ENCODE measurements around the gene TCL1B. TPM values are rescaled to one million over a fixed set of nuclear protein-coding genes. Genes with fewer than 3 reads are reported as not detected.

Gene TCL1B
- total and polyA plus RNA-seq, 3 experiments from 2014 or later: not detected

DNA sequence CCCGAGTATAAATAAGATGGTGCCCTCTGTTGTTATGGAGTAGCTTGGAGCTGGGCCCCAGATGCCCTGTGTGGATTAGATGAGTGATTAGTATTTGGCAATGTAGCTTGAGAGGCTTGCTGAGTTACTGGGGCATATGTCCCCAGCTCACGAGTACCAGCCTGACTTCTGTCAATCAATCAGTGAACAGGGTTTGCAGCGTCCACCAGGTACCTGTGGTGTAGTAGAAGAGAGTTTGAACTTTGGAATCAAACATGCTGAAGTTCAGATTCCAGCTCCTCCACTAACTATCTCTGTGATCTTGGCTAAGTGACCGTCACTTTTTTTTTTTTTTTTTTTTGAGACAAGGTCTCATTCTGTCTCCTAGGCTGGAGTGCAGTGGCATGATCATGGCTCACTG lies 11.6 kb upstream of the TCL1B start:
- no peak overlapping the region for H3K27ac Mint-ChIP-seq
- H3K9me3 Mint-ChIP-seq: peaks cover 0 to 2% (median 0%) of the 10 kb centered on the region in 5 donors
- no peaks in the 10 kb centered on the region for H3K36me3 Mint-ChIP-seq
- POLR2A ChIA-PET: no interaction called here
- H3K4me3 Mint-ChIP-seq: no peak overlapping the region
- DNase-seq: no peak
- peaks cover 8 to 71% of the 10 kb centered on the region in 2 donors for H3K27me3 Mint-ChIP-seq
- H3K27ac ChIP-seq (ENCODE audit: low read depth, low read length): no peak overlapping the region
- H3K36me3 ChIP-seq (ENCODE audit: insufficient read depth, low read length): no peaks in the 10 kb centered on the region
- H3K27me3 ChIP-seq (ENCODE audit: insufficient read depth, low read length, poor library complexity, severe bottlenecking): peaks cover 5% of the 10 kb centered on the region
- no peaks in the 10 kb centered on the region for H3K4me1 ChIP-seq (ENCODE audit: insufficient read depth, low read length)
- no peaks in the 10 kb centered on the region for H3K9me3 ChIP-seq (ENCODE audit: low read length)
- CTCF ChIA-PET: no interaction called here
- no peaks in the 10 kb centered on the region for H3K4me1 Mint-ChIP-seq
- H3K4me3 ChIP-seq (ENCODE audit: low read length): no peak overlapping the region

DNA sequence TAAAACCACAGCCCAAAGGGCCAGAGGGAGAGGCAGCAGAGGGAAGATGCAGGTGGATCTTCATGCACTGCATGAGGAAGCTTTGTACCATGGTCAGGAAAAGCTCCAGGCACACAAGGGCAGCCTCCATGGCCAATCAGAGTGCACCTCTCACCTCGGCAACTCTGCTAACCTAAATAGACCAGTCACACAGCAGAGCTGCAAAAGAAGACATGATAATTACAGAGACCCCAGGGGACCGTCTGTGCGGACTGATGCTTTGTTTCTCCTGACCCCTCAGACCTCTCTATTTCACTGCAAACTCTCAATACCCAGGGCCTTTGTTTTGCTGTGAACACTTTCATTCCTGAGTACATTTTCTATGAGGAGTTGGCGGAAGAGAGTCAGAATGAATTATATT lies 10.7 kb upstream of the TCL1B start:
- H3K27ac Mint-ChIP-seq: no peak overlapping the region
- H3K9me3 Mint-ChIP-seq: peaks cover 0 to 2% (median 0%) of the 10 kb centered on the region in 5 donors
- Histone ChIP-seq H3K27ac (ENCODE audit: low read depth, low read length) (no peak overlapping the region), H3K4me3 (ENCODE audit: low read length) (no peak overlapping the region), H3K27me3 (ENCODE audit: insufficient read depth, low read length, poor library complexity, severe bottlenecking) (peaks cover 5% of the 10 kb centered on the region), H3K9me3 (ENCODE audit: low read length) (no peaks in the 10 kb centered on the region), H3K36me3 (ENCODE audit: insufficient read depth, low read length) (no peaks in the 10 kb centered on the region), H3K4me1 (ENCODE audit: insufficient read depth, low read length) (no peaks in the 10 kb centered on the region)
- H3K4me1 Mint-ChIP-seq: no peaks in the 10 kb centered on the region
- POLR2A ChIA-PET: no interaction called here
- no peak for DNase-seq
- H3K4me3 Mint-ChIP-seq: no peak overlapping the region
- peaks cover 7 to 68% of the 10 kb centered on the region in 2 donors for H3K27me3 Mint-ChIP-seq
- CTCF ChIA-PET: no interaction called here
- H3K36me3 Mint-ChIP-seq: no peaks in the 10 kb centered on the region

DNA sequence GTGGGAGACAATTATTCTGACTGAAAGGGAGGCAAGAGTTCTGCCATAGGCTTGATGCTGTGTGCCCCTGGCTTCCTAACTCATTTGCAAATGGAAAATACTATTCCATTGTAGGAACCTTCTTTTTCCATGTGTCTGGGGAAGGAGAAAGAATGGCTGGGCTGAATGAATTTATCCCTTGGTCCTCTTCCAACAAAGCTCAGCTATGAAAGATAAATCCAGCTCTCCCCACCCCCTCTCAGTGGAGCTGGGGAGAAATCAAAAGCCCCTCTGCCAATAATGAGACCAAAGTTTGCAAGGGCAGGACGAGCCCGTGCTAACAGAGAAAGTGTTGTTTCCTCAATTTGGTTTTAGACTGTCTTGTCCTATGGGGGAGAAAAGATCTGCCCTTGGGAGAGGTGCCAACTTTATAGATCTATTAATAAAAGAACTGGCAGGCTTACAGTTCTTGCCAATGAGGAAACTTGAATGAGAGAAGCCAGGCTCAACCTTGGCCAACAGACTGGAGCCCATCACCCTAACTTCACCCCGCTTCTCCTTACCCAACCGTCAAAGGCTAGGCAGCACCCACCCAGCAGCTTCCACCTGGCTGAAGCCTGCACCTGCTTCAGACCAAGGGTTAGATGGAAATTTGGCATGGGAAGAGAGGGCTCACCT lies 8.9 kb upstream of the TCL1B start:
- Mint-ChIP-seq H3K27ac (no peak overlapping the region), H3K4me3 (no peak overlapping the region), H3K27me3 (peaks cover 7 to 58% of the 10 kb centered on the region in 2 donors), H3K9me3 (peaks cover 0 to 2% (median 0%) of the 10 kb centered on the region in 5 donors), H3K36me3 (no peaks in the 10 kb centered on the region), H3K4me1 (no peaks in the 10 kb centered on the region)
- H3K9me3 ChIP-seq (ENCODE audit: low read length): no peaks in the 10 kb centered on the region
- H3K27ac ChIP-seq (ENCODE audit: low read depth, low read length): no peak overlapping the region
- no peaks in the 10 kb centered on the region for H3K4me1 ChIP-seq (ENCODE audit: insufficient read depth, low read length)
- H3K36me3 ChIP-seq (ENCODE audit: insufficient read depth, low read length): no peaks in the 10 kb centered on the region
- POLR2A ChIA-PET: no interaction called here
- no peak for DNase-seq
- H3K4me3 ChIP-seq (ENCODE audit: low read length): no peak overlapping the region
- H3K27me3 ChIP-seq (ENCODE audit: insufficient read depth, low read length, poor library complexity, severe bottlenecking): peaks cover 5% of the 10 kb centered on the region
- CTCF ChIA-PET: no interaction called here

DNA sequence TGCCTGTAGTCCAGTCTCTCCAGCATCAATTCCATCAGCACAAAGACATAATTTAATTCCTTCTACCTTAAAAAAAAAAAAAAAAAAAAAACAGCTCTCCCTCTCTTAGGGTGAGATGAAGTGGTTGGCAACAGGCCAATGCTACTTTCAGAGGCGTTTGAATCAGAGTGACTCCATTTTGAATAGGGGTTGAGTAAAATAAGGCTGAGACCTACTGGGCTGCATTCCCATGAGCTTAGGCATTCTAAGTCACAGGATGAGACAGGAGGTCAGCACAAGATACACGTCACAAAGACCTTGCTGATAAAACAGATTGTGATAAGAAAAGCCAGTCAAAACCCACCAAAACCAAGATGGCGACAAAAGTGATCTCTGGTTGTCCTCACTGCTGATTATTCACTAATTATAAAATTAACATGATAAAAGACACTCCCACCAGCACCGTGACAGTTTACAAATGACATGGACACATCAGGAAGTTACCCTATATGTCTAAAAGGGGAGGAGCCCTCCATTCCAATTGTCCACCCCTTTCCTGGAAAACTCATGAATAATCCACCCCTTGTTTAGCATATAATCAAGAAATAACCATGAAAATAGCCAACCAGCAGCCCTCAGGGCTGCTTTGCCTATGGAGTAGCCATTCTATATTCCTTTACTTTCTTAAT lies 6.9 kb upstream of the TCL1B start:
- DNase-seq: no peak
- Mint-ChIP-seq H3K27me3 (peaks cover 5 to 43% of the 10 kb centered on the region in 2 donors), H3K4me1 (no peaks in the 10 kb centered on the region), H3K9me3 (peaks cover 0 to 2% (median 0%) of the 10 kb centered on the region in 5 donors), H3K4me3 (no peak overlapping the region), H3K36me3 (no peaks in the 10 kb centered on the region), H3K27ac (no peak overlapping the region)
- H3K4me1 ChIP-seq (ENCODE audit: insufficient read depth, low read length): no peaks in the 10 kb centered on the region
- H3K4me3 ChIP-seq (ENCODE audit: low read length): no peak overlapping the region
- H3K27ac ChIP-seq (ENCODE audit: low read depth, low read length): no peak overlapping the region
- CTCF ChIA-PET: no interaction called here
- peaks cover 1% of the 10 kb centered on the region for H3K27me3 ChIP-seq (ENCODE audit: insufficient read depth, low read length, poor library complexity, severe bottlenecking)
- no peaks in the 10 kb centered on the region for H3K36me3 ChIP-seq (ENCODE audit: insufficient read depth, low read length)
- H3K9me3 ChIP-seq (ENCODE audit: low read length): no peaks in the 10 kb centered on the region
- POLR2A ChIA-PET: no interaction called here

DNA sequence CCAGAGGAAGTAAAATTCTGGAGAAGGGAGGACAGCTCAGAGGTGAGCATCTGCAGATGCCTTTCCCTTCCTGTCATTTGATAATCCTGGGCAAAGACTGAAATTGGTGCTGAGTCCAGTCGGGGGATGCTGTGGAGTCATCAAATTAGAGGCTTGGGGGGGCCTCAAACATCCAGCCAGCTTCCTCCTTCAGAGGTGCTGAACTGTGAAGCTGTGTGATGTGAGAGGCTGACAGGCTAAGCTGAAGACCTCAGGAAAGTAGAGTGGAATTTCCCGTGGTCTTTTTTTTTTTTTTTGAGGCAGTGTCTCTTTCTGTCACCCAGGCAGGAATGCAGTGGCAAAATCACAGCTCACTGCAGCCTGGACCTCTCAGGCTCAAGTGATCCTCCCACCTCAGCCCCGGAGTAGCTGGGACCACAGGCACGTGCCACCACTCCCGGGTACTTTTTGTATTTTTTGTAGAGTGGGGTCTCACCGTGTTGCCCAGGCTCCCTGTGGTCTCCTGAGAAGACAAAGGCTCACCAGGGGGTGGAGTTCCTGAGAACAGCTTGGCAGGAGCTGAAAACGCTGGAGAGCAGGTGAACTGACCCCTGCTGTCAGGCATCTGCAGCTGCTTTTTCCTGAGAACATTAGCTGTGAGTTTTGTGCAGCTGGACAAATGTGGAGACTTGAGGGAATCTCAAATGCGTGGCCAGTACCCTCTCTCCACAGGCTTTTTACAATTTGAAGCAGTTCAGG lies 6.1 kb upstream of the TCL1B start:
- Histone ChIP-seq H3K27me3 (ENCODE audit: insufficient read depth, low read length, poor library complexity, severe bottlenecking) (no peaks in the 10 kb centered on the region), H3K27ac (ENCODE audit: low read depth, low read length) (no peak overlapping the region), H3K36me3 (ENCODE audit: insufficient read depth, low read length) (no peaks in the 10 kb centered on the region), H3K9me3 (ENCODE audit: low read length) (no peaks in the 10 kb centered on the region), H3K4me3 (ENCODE audit: low read length) (no peak overlapping the region), H3K4me1 (ENCODE audit: insufficient read depth, low read length) (no peaks in the 10 kb centered on the region)
- POLR2A ChIA-PET: no interaction called here
- no peak for DNase-seq
- CTCF ChIA-PET: no interaction called here
- no peaks in the 10 kb centered on the region for H3K4me1 Mint-ChIP-seq
- peaks cover 0 to 2% (median 0%) of the 10 kb centered on the region in 5 donors for H3K9me3 Mint-ChIP-seq
- no peak overlapping the region for H3K27ac Mint-ChIP-seq
- H3K27me3 Mint-ChIP-seq: peaks cover 2 to 40% of the 10 kb centered on the region in 2 donors
- no peaks in the 10 kb centered on the region for H3K36me3 Mint-ChIP-seq
- H3K4me3 Mint-ChIP-seq: no peak overlapping the region

DNA sequence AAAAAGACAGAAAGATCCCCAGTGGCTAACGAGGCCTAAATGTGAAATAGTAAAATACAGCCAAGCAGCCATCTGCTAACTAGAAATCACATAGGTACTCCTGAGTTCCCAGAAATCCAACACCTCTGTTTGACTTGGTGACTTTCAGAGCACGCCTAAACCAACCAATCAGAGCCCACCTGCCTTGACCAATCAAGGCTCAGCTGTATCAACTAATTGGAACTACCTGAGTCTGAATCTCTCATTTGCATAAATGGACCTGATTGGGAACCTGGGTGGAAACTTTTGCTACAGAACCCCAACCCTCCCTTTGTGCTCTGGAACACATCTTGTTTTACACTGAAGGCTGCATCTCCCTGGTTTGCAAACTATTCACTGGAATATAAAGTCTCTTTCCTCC lies 5.1 kb upstream of the TCL1B start:
- H3K4me1 ChIP-seq (ENCODE audit: insufficient read depth, low read length): no peaks in the 10 kb centered on the region
- no peaks in the 10 kb centered on the region for H3K36me3 Mint-ChIP-seq
- no peaks in the 10 kb centered on the region for H3K9me3 ChIP-seq (ENCODE audit: low read length)
- H3K9me3 Mint-ChIP-seq: peaks cover 0 to 2% (median 0%) of the 10 kb centered on the region in 5 donors
- H3K4me3 ChIP-seq (ENCODE audit: low read length): no peak overlapping the region
- H3K4me1 Mint-ChIP-seq: no peaks in the 10 kb centered on the region
- H3K27me3 ChIP-seq (ENCODE audit: insufficient read depth, low read length, poor library complexity, severe bottlenecking): no peaks in the 10 kb centered on the region
- no peak overlapping the region for H3K27ac ChIP-seq (ENCODE audit: low read depth, low read length)
- no peak overlapping the region for H3K4me3 Mint-ChIP-seq
- POLR2A ChIA-PET: no interaction called here
- no peaks in the 10 kb centered on the region for H3K36me3 ChIP-seq (ENCODE audit: insufficient read depth, low read length)
- CTCF ChIA-PET: no interaction called here
- DNase-seq: no peak
- peaks cover 6 to 35% of the 10 kb centered on the region in 2 donors for H3K27me3 Mint-ChIP-seq
- H3K27ac Mint-ChIP-seq: no peak overlapping the region

DNA sequence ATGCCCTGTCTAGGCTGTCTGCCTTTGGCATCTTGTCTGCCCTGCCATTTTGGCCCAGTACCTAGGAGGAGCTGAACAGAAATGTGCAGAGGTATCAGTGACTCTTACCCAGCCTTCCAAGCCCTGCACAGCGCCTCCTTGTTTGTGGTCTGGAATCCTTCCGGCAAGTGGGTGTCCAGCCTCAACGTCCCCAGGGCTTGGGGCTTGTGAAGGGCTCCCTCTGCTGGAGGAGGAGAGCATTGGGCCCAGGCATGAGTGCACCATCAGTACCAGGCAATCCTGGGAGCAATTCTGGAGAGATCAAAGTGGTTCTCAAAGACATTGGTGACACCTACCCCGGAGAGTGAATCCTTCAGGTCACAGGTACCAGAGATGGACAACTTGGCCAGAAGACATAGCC lies 2.4 kb upstream of the TCL1B start:
- Histone ChIP-seq H3K9me3 (ENCODE audit: low read length) (no peaks in the 10 kb centered on the region), H3K27ac (ENCODE audit: low read depth, low read length) (no peak overlapping the region), H3K36me3 (ENCODE audit: insufficient read depth, low read length) (no peaks in the 10 kb centered on the region), H3K4me3 (ENCODE audit: low read length) (no peak overlapping the region), H3K4me1 (ENCODE audit: insufficient read depth, low read length) (no peaks in the 10 kb centered on the region), H3K27me3 (ENCODE audit: insufficient read depth, low read length, poor library complexity, severe bottlenecking) (no peaks in the 10 kb centered on the region)
- Mint-ChIP-seq H3K27ac (no peak overlapping the region), H3K4me1 (no peaks in the 10 kb centered on the region), H3K4me3 (no peak overlapping the region), H3K27me3 (peaks cover 6 to 30% of the 10 kb centered on the region in 2 donors), H3K36me3 (no peaks in the 10 kb centered on the region), H3K9me3 (no peaks in the 10 kb centered on the region)
- DNase-seq: peak in 3 of 5 donors; percentile 3 to 16 (median 4)
- CTCF ChIA-PET: interaction anchor here (0.7 kb wide), 1 partner anchor 239 kb away, joined by 3 read pairs; no protein-coding TSS in a partner anchor
- POLR2A ChIA-PET: no interaction called here

DNA sequence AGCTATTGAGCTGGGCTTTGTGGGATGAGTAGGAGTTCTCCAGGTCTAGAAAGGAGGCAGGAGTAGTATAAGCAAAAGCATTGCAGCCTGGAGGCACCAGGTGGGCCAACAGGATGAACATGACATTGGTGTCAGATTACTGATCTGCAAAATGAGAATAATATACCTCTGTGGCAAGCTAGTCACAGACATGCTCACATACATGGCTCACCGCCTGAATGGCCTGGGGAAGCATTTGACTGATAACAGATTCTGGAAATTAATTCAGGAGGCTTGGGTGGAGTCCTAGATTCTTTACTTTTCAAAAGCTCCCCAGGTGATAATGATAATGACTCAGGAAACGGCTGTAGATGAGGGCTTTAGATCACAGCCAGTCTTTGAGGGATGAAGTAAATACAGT lies 709 bp downstream of the TCL1B start:
- ChIA-PET POLR2A (no interaction called here), CTCF (no interaction called here)
- H3K36me3 Mint-ChIP-seq: no peaks in the 10 kb centered on the region
- H3K27me3 Mint-ChIP-seq: peaks cover 7 to 30% of the 10 kb centered on the region in 2 donors
- Histone ChIP-seq H3K27me3 (ENCODE audit: insufficient read depth, low read length, poor library complexity, severe bottlenecking) (no peaks in the 10 kb centered on the region), H3K4me3 (ENCODE audit: low read length) (no peak overlapping the region), H3K9me3 (ENCODE audit: low read length) (no peaks in the 10 kb centered on the region), H3K4me1 (ENCODE audit: insufficient read depth, low read length) (no peaks in the 10 kb centered on the region), H3K36me3 (ENCODE audit: insufficient read depth, low read length) (no peaks in the 10 kb centered on the region), H3K27ac (ENCODE audit: low read depth, low read length) (no peak overlapping the region)
- no peak overlapping the region for H3K4me3 Mint-ChIP-seq
- H3K4me1 Mint-ChIP-seq: no peaks in the 10 kb centered on the region
- peak overlapping the region in 1 of 8 donors; percentile 25 for H3K27ac Mint-ChIP-seq
- H3K9me3 Mint-ChIP-seq: no peaks in the 10 kb centered on the region
- DNase-seq: no peak

All from CD8-positive, alpha-beta memory T cell (primary cell).